ENCODE data around the gene KIAA1958. TPM values are rescaled to one million over a fixed set of nuclear protein-coding genes. Genes with fewer than 3 reads are reported as not detected.

KIAA1958 gene
- total and polyA plus RNA-seq, 10 donors, result 0.39 to 11.9 (median 6.3) TPM

DNA sequence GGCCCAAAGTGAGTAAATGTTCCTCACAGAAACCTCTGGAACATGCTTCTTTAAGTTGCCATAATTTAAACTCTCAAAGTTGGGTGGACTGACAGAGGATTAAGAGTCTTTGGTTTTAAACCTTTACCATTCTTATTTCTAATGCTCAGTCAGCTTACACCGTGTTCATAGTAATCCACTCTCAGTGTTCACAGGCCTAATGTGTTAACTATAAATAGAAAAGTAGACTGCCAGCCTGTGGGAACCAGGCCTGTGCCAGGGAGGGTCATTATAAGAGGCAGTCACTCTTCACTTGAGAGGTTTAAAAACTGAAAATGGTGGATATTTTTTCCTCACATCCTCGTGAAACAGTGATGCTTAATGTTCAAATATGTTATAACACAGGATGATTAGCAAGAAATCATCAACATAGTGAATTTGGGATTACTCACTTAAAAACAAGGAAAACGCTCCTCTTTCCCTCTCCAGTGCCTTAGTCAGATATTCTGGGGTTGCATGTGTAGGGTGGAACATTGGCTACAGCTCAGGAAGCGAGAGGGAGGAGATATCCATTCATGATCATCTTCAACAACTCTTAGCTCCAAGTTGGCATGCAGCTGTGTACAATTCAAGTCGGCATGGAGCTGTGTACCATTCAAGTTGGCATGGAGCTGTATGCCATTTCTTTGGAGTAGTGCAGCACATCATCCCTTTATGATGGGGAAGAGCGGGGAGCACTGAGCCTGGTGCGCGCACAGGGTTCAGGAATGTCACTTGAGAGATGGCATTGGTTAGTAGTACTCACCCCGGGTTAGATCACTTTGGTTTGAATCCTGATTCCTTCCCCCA lies 65.8 kb downstream of the KIAA1958 start:
- Histone ChIP-seq H3K27me3 (replicated peaks in 1 of 7) (no peaks in the 10 kb centered on the region), H3K36me3 (no peaks in the 10 kb centered on the region), H3K4me3 (no peak overlapping the region), H3K4me1 (peaks cover 0 to 11% (median 0%) of the 10 kb centered on the region in 6 donors), H3K27ac (no peak overlapping the region), H3K9me3 (no peaks in the 10 kb centered on the region)
- 84 to 93% (median 87%) methylated on average over 9 of the region's 9 CpGs for WGBS, 5 donors
- intact Hi-C loops (cut with DNase I; ENCODE audit: low total_unique reads), result no loop called here
- no peak for DNase-seq
- TF ChIP-seq POLR2AphosphoS5 (IDR thresholded peaks at IDR 0.05) (no peak), POLR2A (IDR thresholded peaks at IDR 0.05) (no peak)
- TF ChIP-seq, protein P1, sequence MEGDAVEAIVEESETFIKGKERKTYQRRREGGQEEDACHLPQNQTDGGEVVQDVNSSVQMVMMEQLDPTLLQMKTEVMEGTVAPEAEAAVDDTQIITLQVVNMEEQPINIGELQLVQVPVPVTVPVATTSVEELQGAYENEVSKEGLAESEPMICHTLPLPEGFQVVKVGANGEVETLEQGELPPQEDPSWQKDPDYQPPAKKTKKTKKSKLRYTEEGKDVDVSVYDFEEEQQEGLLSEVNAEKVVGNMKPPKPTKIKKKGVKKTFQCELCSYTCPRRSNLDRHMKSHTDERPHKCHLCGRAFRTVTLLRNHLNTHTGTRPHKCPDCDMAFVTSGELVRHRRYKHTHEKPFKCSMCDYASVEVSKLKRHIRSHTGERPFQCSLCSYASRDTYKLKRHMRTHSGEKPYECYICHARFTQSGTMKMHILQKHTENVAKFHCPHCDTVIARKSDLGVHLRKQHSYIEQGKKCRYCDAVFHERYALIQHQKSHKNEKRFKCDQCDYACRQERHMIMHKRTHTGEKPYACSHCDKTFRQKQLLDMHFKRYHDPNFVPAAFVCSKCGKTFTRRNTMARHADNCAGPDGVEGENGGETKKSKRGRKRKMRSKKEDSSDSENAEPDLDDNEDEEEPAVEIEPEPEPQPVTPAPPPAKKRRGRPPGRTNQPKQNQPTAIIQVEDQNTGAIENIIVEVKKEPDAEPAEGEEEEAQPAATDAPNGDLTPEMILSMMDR (IDR thresholded peaks at IDR 0.05 in 8 of 11, conservative IDR thresholded peaks at IDR 0.05 in 3 of 11), result no peak

DNA sequence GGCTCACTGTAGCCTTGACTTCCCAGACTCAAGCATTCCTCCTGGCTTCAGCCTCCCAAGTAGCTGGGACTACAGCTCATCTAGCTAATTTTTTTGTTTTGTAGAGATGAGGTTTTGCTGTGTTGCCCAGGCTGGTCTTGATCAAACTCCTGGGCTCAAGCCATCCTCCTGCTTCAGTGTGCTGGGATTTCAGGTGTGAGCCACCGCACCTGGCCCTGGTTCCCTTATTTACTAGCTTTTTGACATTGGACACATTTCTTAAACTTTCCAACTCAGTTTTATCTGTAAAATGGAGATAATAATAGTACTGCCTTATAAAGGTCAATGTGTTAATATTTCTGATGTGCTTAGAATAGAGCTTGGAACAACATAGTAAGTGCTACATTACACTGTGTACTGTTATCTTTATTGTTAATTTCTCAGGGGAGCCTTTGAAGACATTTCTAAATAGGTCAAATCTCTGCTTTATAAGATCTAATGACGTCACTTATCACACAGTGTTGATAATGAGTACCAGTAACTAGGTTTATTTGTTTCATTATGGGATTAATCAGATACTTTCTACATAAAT lies 66.7 kb downstream of the KIAA1958 start:
- no peaks in the 10 kb centered on the region for H3K36me3 ChIP-seq
- no peak overlapping the region for H3K27ac ChIP-seq
- no peak for DNase-seq
- WGBS, 5 donors, result 88 to 95% (median 93%) methylated on average over 2 of the region's 2 CpGs
- no peaks in the 10 kb centered on the region for H3K27me3 ChIP-seq (replicated peaks in 1 of 7)
- H3K9me3 ChIP-seq, result no peaks in the 10 kb centered on the region
- H3K4me1 ChIP-seq, result peaks cover 0 to 10% (median 0%) of the 10 kb centered on the region in 6 donors
- no peak overlapping the region for H3K4me3 ChIP-seq
- intact Hi-C loops (cut with DNase I; ENCODE audit: low total_unique reads), result no loop called here
- TF ChIP-seq POLR2A (IDR thresholded peaks at IDR 0.05), result no peak
- TF ChIP-seq POLR2AphosphoS5 (IDR thresholded peaks at IDR 0.05), result no peak
- TF ChIP-seq, protein P1 (IDR thresholded peaks at IDR 0.05 in 8 of 11, conservative IDR thresholded peaks at IDR 0.05 in 3 of 11), result no peak

DNA sequence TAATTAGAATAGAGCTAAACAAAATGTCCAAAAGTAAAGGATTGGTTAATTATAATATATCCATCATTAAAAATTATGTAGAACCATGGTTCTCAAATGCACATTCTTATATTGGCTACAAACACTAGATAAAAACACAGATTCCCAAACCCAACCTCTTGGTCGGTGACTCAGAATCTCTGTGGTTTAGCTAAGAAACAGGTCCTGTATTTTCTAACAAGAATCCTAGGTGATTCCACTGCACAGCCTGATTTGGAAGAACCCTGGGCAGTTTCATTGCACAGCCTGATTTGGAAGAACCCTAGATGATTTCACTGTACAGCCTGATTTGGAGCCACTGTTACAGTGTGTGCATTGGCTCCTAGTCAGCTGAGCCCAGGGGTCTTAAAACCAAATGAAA lies 67.9 kb downstream of the KIAA1958 start:
- intact Hi-C loops (cut with DNase I; ENCODE audit: low total_unique reads), result no loop called here
- Histone ChIP-seq H3K4me3 (no peak overlapping the region), H3K27me3 (replicated peaks in 1 of 7) (no peaks in the 10 kb centered on the region), H3K4me1 (no peaks in the 10 kb centered on the region), H3K9me3 (no peaks in the 10 kb centered on the region), H3K27ac (no peak overlapping the region), H3K36me3 (no peaks in the 10 kb centered on the region)
- no peak for DNase-seq
- TF ChIP-seq, protein P1 (IDR thresholded peaks at IDR 0.05 in 8 of 11, conservative IDR thresholded peaks at IDR 0.05 in 3 of 11), result no peak
- TF ChIP-seq POLR2AphosphoS5 (IDR thresholded peaks at IDR 0.05) (no peak), POLR2A (IDR thresholded peaks at IDR 0.05) (no peak)
- 0 to 94% (median 83%) methylated on average over 1 of the region's 1 CpG for WGBS, 5 donors

DNA sequence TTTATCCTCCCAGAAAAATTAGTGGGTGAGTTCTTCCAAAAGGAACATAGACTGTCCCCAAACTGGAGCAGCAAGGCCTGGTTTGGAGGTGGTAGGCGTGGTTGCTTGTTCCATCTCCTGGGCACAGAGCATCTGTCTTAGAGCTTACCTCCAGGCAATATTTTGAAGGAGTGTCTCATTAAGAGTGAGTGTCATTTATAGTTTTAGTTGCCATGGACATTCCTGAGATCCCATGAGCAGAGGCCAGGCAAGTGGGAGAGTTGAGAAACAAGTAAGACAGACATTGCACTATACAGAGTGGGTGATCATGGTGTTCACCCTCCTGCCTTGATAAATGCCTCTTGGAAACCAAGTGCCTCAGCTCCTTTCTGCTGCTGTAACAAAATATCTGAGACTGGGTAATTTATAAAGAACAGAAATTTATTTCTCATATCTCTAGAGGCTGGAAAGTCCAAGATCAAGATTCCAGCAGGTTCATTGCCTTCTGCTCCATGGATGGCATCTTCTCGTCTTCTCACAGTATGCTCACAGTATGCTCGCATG lies 68.5 kb downstream of the KIAA1958 start:
- intact Hi-C loops (cut with DNase I; ENCODE audit: low total_unique reads), result no loop called here
- WGBS, 5 donors, result 93 to 99% (median 96%) methylated on average over 3 of the region's 3 CpGs
- Histone ChIP-seq H3K4me3 (no peak overlapping the region), H3K27me3 (replicated peaks in 1 of 7) (no peaks in the 10 kb centered on the region), H3K36me3 (no peaks in the 10 kb centered on the region), H3K4me1 (no peaks in the 10 kb centered on the region), H3K27ac (no peak overlapping the region), H3K9me3 (no peaks in the 10 kb centered on the region)
- TF ChIP-seq POLR2A (IDR thresholded peaks at IDR 0.05) (no peak), POLR2AphosphoS5 (IDR thresholded peaks at IDR 0.05) (no peak)
- TF ChIP-seq, protein P1 (IDR thresholded peaks at IDR 0.05 in 8 of 11, conservative IDR thresholded peaks at IDR 0.05 in 3 of 11), result no peak
- DNase-seq, result no peak
